Left renal pelvis (tissue), 4 donors: Measurements from ENCODE around the gene COX8C. TPM values are rescaled to one million over a fixed set of nuclear protein-coding genes. Genes with fewer than 3 reads are reported as not detected.

ENCODE experiments used
- DNase-seq, 4 donors: peaks; one replicate each; pipeline ENCODE4 v3.0.0-alpha.2; 2013; ENCODE audit warnings: low read depth in 4 of 4, low spot score in 3 of 4
- polyA plus RNA-seq, 4 donors: library from polyadenylated mRNA; unstranded; fragments of 120-200 nt; gene quantifications; one replicate each; pipeline ENCODE4 v1.2.1, GENCODE V29; 2013; ENCODE audit not compliant: insufficient read length in 4 of 4

COX8C gene
- polyA plus RNA-seq, 4 donors = 0.32 to 1.2 (median 0.46) TPM; not detected in 1

- no peak for DNase-seq
Measured at GRCh38 chr14:93319958-93320357, 27.0 kb upstream of the COX8C start.

GRCh38 chr14:93320489-93320888 is 26.5 kb upstream of the COX8C start:
- no peak for DNase-seq

GRCh38 chr14:93322929-93323599 is 23.9 kb upstream of the COX8C start:
- DNase-seq = no peak

- DNase-seq = no peak
Measured at GRCh38 chr14:93323600-93324174, 23.3 kb upstream of the COX8C start.

- DNase-seq = no peak
Measured at GRCh38 chr14:93326196-93326595, 20.8 kb upstream of the COX8C start.

- DNase-seq = no peak
Measured at GRCh38 chr14:93328546-93328945, 18.4 kb upstream of the COX8C start.

- DNase-seq = no peak
Measured at GRCh38 chr14:93329965-93330608, 16.9 kb upstream of the COX8C start.

GRCh38 chr14:93330609-93331000 is 16.4 kb upstream of the COX8C start:
- DNase-seq = no peak

GRCh38 chr14:93331002-93331727 is 15.8 kb upstream of the COX8C start:
- no peak for DNase-seq

- no peak for DNase-seq
Measured at GRCh38 chr14:93331728-93332396, 15.1 kb upstream of the COX8C start.

GRCh38 chr14:93332397-93332852 is 14.6 kb upstream of the COX8C start:
- DNase-seq = peak in 1 of 4 donors; percentile 29

GRCh38 chr14:93332853-93333630 is 13.9 kb upstream of the COX8C start, which contains the start of gene BTBD7:
TSS of gene BTBD7 (minus strand) at chr14:93333036. CDS start at chr14:93296051, 36,985 bp downstream.
- DNase-seq = peak; percentile 81 to 91 (median 90)

GRCh38 chr14:93333631-93334103 is 13.3 kb upstream of the COX8C start:
- DNase-seq = no peak

- no peak for DNase-seq
Measured at GRCh38 chr14:93337143-93337753, 9.7 kb upstream of the COX8C start.

GRCh38 chr14:93337884-93338283 is 9.1 kb upstream of the COX8C start:
- DNase-seq = no peak

- DNase-seq = no peak
Measured at GRCh38 chr14:93343266-93343665, 3.7 kb upstream of the COX8C start.

- no peak for DNase-seq
Measured at GRCh38 chr14:93343797-93344196, 3.2 kb upstream of the COX8C start.

- no peak for DNase-seq
Measured at GRCh38 chr14:93347850-93348249, 868 bp downstream of the COX8C start.

GRCh38 chr14:93348292-93348691 is 1.3 kb downstream of the COX8C start:
- DNase-seq = no peak
